HepG2 (cell line): ENCODE results near the gene BICRAL. TPM values are rescaled to one million over a fixed set of nuclear protein-coding genes. Genes with fewer than 3 reads are reported as not detected.

Experiments used
- AHR ChIP-seq: IDR thresholded peaks from 2 replicates; pipeline ENCODE4 v1.6.1; 2018; ENCODE audit warnings: missing genetic modification reagents, missing compliant biosample characterization
- EEA1 ChIP-seq: sonication (generic); formaldehyde crosslinking; IDR thresholded peaks from 2 replicates; pipeline ENCODE4 v1.5.1; 2020; ENCODE audit warnings: mild to moderate bottlenecking, missing genetic modification reagents, borderline replicate concordance
- KAT7 ChIP-seq: IDR thresholded peaks from 2 replicates; pipeline ENCODE4 v1.6.1; 2018; ENCODE audit warnings: borderline replicate concordance, missing compliant biosample characterization
- KDM2A ChIP-seq: sonication (generic); formaldehyde crosslinking; IDR thresholded peaks from 2 replicates; pipeline ENCODE4 v1.4.0; 2020; ENCODE audit warnings: low read depth, missing genetic modification reagents, borderline replicate concordance
- KLF6 ChIP-seq: IDR thresholded peaks from 2 replicates; pipeline ENCODE4 v1.8.0; 2016; ENCODE audit warnings: missing biosample characterization, missing genetic modification reagents
- PAX8 ChIP-seq: sonication (generic); formaldehyde crosslinking; IDR thresholded peaks from 2 replicates; pipeline ENCODE4 v1.8.0; 2022; ENCODE audit warnings: mild to moderate bottlenecking, missing genetic modification reagents, borderline replicate concordance
- XBP1 ChIP-seq: sonication (generic); formaldehyde crosslinking; IDR thresholded peaks from 2 replicates; pipeline ENCODE4 v1.5.0; 2020; ENCODE audit warnings: missing genetic modification reagents
- ZNF10 ChIP-seq: sonication (generic); formaldehyde crosslinking; IDR thresholded peaks from 2 replicates; pipeline ENCODE4 v1.4.0; 2020; ENCODE audit warnings: mild to moderate bottlenecking, low read depth, missing genetic modification reagents, borderline replicate concordance
- ZNF160 ChIP-seq: sonication (generic); formaldehyde crosslinking; IDR thresholded peaks from 2 replicates; pipeline ENCODE4 v1.8.0; 2022; ENCODE audit warnings: mild to moderate bottlenecking, inconsistent platforms, missing genetic modification reagents
- ZNF20 ChIP-seq: sonication (generic); formaldehyde crosslinking; IDR thresholded peaks from 2 replicates; pipeline ENCODE4 v1.4.0; 2020; ENCODE audit warnings: mild to moderate bottlenecking, moderate library complexity, missing genetic modification reagents
- ZNF317 ChIP-seq: sonication (generic); formaldehyde crosslinking; IDR thresholded peaks from 2 replicates; pipeline ENCODE4 v1.5.0; 2020; ENCODE audit warnings: mild to moderate bottlenecking, missing genetic modification reagents
- ZNF883 ChIP-seq: sonication (generic); formaldehyde crosslinking; IDR thresholded peaks from 2 replicates; pipeline ENCODE4 v1.5.1; 2020; ENCODE audit warnings: mild to moderate bottlenecking, missing genetic modification reagents; ENCODE audit errors: not compliant biosample characterization
- ZSCAN20 ChIP-seq: sonication (generic); formaldehyde crosslinking; IDR thresholded peaks from 2 replicates; pipeline ENCODE4 v1.4.0; 2020; ENCODE audit warnings: missing genetic modification reagents, mild to moderate bottlenecking, borderline replicate concordance
- polyA plus RNA-seq, 8 experiments: library from polyadenylated mRNA; depleted of rRNA in 3 of 8; stranded (reverse) in 7 of 8; unstranded in 1 of 8; fragments of >200 nt; fragmentation: Illumina TruSeq in 4 of 8; extraction: Trizol in 4 of 8; gene quantifications; 2 replicates each; pipeline versions ENCODE4 v1.2.1 to v1.2.3, GENCODE V29; 2011 to 2016; ENCODE audit warnings: low read depth in 4 of 8, missing spikeins in 1 of 8, mixed read lengths in 1 of 8; ENCODE audit not compliant: insufficient read depth in 1 of 8
- total RNA-seq, 5 experiments: library from RNA; depleted of rRNA; stranded (reverse); fragments of >200 nt; fragmentation: Illumina TruSeq; extraction: Trizol; gene quantifications; 2 replicates each; pipeline ENCODE4 v1.2.3, GENCODE V29; 2016; ENCODE audit warnings: low read depth in 1 of 5
- TF ChIP-seq, protein P1 (sequence below): sonication (generic); formaldehyde crosslinking; IDR thresholded peaks from 2 replicates; pipeline ENCODE4 v1.5.1; 2020; ENCODE audit warnings: mild to moderate bottlenecking, missing genetic modification reagents, borderline replicate concordance
- TF ChIP-seq, protein P2 (sequence below): sonication (generic); formaldehyde crosslinking; IDR thresholded peaks from 2 replicates; pipeline ENCODE4 v1.4.0; 2020; ENCODE audit warnings: missing genetic modification reagents
- TF ChIP-seq, protein P3 (sequence below): IDR thresholded peaks from 2 replicates; pipeline ENCODE4 v1.6.1; 2018; ENCODE audit warnings: missing genetic modification reagents, mild to moderate bottlenecking, missing compliant biosample characterization
- TF ChIP-seq, protein P4 (sequence below): sonication (generic); formaldehyde crosslinking; IDR thresholded peaks from 2 replicates; pipeline ENCODE4 v1.5.1; 2020; ENCODE audit warnings: missing genetic modification reagents, mild to moderate bottlenecking, borderline replicate concordance

The BICRAL gene
- total and polyA plus RNA-seq, 2 of the 13 experiments (the other 11 are each of a cell fraction or from before 2014, with no cell fraction given): 5.0 to 13.5 TPM

DNA sequence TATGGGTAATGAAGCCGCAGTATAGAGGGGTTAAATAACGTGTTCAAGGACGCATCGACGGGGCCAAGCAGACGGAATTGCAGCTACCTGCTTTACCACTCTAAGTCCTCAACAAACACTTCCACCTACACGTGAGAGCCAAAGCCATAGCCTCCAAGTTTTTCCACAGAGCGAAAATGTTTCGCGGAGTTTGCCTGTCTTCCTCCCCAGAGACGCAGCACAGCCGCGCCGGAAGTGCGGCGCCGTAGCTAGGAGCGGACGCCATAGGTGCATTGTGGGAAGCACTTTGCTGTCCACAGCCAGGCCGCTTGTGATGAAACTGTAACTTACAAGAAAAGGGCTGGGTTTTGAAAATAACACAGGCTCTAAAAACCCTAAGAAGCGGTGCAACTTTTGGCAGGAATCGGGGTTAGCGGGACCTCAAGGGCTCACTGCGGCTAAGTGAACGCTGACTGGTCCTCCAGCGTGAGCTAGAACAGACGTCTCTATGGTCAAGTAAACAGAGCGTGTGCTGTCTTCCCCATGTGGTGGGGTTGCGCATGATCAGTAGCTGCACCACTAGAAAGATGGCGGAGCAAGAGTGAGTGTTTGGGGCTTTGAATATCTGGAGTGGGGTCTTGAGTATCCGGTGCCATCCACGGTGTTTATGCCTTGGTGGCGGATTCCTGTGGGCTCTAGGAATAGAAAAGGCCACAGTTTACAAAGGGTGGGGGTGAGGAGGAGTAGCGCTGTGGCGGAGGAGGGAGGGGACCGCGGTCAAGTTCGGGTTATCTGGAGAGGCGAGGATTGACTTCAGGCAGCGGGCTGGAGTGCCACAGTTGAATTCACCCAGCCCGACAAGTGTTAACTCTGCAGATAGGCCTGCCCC is 97.8 kb downstream of the BICRAL start, which contains the start of gene RPL7L1 (continued):
- TF ChIP-seq KDM2A (CRISPR knock-in tag): peak; percentile 97
- TF ChIP-seq ZSCAN20 (CRISPR knock-in tag): no peak
- TF ChIP-seq AHR (CRISPR knock-in tag): peak; percentile 82; the same call in 1 of the 2 replicates
- peak; percentile 67; the same call in 1 of the 2 replicates for TF ChIP-seq PAX8 (CRISPR knock-in tag)
- peak; percentile 34; the same call in 1 of the 2 replicates for TF ChIP-seq ZNF317 (CRISPR knock-in tag)
- TF ChIP-seq ZNF883 (CRISPR knock-in tag): peak; percentile 62
- TF ChIP-seq ZNF160 (CRISPR knock-in tag): no peak
- TF ChIP-seq, protein P1, sequence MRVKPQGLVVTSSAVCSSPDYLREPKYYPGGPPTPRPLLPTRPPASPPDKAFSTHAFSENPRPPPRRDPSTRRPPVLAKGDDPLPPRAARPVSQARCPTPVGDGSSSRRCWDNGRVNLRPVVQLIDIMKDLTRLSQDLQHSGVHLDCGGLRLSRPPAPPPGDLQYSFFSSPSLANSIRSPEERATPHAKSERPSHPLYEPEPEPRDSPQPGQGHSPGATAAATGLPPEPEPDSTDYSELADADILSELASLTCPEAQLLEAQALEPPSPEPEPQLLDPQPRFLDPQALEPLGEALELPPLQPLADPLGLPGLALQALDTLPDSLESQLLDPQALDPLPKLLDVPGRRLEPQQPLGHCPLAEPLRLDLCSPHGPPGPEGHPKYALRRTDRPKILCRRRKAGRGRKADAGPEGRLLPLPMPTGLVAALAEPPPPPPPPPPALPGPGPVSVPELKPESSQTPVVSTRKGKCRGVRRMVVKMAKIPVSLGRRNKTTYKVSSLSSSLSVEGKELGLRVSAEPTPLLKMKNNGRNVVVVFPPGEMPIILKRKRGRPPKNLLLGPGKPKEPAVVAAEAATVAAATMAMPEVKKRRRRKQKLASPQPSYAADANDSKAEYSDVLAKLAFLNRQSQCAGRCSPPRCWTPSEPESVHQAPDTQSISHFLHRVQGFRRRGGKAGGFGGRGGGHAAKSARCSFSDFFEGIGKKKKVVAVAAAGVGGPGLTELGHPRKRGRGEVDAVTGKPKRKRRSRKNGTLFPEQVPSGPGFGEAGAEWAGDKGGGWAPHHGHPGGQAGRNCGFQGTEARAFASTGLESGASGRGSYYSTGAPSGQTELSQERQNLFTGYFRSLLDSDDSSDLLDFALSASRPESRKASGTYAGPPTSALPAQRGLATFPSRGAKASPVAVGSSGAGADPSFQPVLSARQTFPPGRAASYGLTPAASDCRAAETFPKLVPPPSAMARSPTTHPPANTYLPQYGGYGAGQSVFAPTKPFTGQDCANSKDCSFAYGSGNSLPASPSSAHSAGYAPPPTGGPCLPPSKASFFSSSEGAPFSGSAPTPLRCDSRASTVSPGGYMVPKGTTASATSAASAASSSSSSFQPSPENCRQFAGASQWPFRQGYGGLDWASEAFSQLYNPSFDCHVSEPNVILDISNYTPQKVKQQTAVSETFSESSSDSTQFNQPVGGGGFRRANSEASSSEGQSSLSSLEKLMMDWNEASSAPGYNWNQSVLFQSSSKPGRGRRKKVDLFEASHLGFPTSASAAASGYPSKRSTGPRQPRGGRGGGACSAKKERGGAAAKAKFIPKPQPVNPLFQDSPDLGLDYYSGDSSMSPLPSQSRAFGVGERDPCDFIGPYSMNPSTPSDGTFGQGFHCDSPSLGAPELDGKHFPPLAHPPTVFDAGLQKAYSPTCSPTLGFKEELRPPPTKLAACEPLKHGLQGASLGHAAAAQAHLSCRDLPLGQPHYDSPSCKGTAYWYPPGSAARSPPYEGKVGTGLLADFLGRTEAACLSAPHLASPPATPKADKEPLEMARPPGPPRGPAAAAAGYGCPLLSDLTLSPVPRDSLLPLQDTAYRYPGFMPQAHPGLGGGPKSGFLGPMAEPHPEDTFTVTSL: no peak
- TF ChIP-seq ZNF20 (CRISPR knock-in tag): no peak
- peak; percentile 44; the same call in 1 of the 2 replicates for TF ChIP-seq KAT7 (CRISPR knock-in tag)
- TF ChIP-seq ZNF10 (CRISPR knock-in tag): no peak
- TF ChIP-seq, protein P2, sequence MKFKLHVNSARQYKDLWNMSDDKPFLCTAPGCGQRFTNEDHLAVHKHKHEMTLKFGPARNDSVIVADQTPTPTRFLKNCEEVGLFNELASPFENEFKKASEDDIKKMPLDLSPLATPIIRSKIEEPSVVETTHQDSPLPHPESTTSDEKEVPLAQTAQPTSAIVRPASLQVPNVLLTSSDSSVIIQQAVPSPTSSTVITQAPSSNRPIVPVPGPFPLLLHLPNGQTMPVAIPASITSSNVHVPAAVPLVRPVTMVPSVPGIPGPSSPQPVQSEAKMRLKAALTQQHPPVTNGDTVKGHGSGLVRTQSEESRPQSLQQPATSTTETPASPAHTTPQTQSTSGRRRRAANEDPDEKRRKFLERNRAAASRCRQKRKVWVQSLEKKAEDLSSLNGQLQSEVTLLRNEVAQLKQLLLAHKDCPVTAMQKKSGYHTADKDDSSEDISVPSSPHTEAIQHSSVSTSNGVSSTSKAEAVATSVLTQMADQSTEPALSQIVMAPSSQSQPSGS (CRISPR knock-in tag): peak; percentile 55
- peak; percentile 84; the same call in 1 of the 2 replicates for TF ChIP-seq KLF6 (CRISPR knock-in tag)
- TF ChIP-seq, protein P3, sequence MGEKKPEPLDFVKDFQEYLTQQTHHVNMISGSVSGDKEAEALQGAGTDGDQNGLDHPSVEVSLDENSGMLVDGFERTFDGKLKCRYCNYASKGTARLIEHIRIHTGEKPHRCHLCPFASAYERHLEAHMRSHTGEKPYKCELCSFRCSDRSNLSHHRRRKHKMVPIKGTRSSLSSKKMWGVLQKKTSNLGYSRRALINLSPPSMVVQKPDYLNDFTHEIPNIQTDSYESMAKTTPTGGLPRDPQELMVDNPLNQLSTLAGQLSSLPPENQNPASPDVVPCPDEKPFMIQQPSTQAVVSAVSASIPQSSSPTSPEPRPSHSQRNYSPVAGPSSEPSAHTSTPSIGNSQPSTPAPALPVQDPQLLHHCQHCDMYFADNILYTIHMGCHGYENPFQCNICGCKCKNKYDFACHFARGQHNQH (CRISPR knock-in tag): peak; percentile 76; the same call in 1 of the 2 replicates
- TF ChIP-seq, protein P4, sequence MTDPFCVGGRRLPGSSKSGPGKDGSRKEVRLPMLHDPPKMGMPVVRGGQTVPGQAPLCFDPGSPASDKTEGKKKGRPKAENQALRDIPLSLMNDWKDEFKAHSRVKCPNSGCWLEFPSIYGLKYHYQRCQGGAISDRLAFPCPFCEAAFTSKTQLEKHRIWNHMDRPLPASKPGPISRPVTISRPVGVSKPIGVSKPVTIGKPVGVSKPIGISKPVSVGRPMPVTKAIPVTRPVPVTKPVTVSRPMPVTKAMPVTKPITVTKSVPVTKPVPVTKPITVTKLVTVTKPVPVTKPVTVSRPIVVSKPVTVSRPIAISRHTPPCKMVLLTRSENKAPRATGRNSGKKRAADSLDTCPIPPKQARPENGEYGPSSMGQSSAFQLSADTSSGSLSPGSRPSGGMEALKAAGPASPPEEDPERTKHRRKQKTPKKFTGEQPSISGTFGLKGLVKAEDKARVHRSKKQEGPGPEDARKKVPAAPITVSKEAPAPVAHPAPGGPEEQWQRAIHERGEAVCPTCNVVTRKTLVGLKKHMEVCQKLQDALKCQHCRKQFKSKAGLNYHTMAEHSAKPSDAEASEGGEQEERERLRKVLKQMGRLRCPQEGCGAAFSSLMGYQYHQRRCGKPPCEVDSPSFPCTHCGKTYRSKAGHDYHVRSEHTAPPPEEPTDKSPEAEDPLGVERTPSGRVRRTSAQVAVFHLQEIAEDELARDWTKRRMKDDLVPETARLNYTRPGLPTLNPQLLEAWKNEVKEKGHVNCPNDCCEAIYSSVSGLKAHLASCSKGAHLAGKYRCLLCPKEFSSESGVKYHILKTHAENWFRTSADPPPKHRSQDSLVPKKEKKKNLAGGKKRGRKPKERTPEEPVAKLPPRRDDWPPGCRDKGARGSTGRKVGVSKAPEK (CRISPR knock-in tag): peak; percentile 83; the same call in 1 of the 2 replicates
- no peak for TF ChIP-seq EEA1 (CRISPR knock-in tag)
- TF ChIP-seq XBP1: no peak
